Smooth muscle cell (in vitro differentiated cells): ENCODE data around the gene TOP3A. TPM values are rescaled to one million over a fixed set of nuclear protein-coding genes. Genes with fewer than 3 reads are reported as not detected.

Experiments
- DNase-seq: peaks from one replicate; lab custom pipeline; 2025; ENCODE audit not compliant: unreplicated experiment; lab: John Stamatoyannopoulos, UW
- H2AFZ ChIP-seq: fragments of 200-600 bp; sonication (generic); 2 replicates; pipeline ENCODE4 v1.6.0; 2016; ENCODE audit warnings: antibody characterized with exemption, low read depth, mild to moderate bottlenecking
- H3F3A ChIP-seq: fragments of 200-600 bp; sonication (generic); 2 replicates; pipeline ENCODE4 v1.6.0; 2017; ENCODE audit warnings: antibody characterized with exemption, low read depth
- H3K27ac ChIP-seq: fragments of 200-600 bp; sonication (generic); 2 replicates; pipeline ENCODE4 v1.5.1; 2016; ENCODE audit warnings: low read depth, mild to moderate bottlenecking
- H3K27me3 ChIP-seq: fragments of 200-600 bp; sonication (generic); 2 replicates; pipeline ENCODE4 v1.6.1; 2016; ENCODE audit warnings: low read depth, mild to moderate bottlenecking
- H3K36me3 ChIP-seq: fragments of 200-600 bp; sonication (generic); 2 replicates; pipeline ENCODE4 v1.5.1; 2016; ENCODE audit warnings: low read depth
- H3K4me1 ChIP-seq: fragments of 200-600 bp; sonication (generic); 2 replicates; pipeline ENCODE4 v1.5.1; 2016; ENCODE audit warnings: low read depth
- H3K4me2 ChIP-seq: fragments of 200-600 bp; sonication (generic); 2 replicates; pipeline ENCODE4 v1.6.0; 2016; ENCODE audit warnings: mild to moderate bottlenecking
- H3K4me3 ChIP-seq: fragments of 200-600 bp; sonication (generic); 2 replicates; pipeline ENCODE4 v1.5.1; 2016; ENCODE audit warnings: mild to moderate bottlenecking
- H3K79me2 ChIP-seq: fragments of 200-600 bp; sonication (generic); 2 replicates; pipeline ENCODE4 v1.6.0; 2016; ENCODE audit warnings: low read depth, mild to moderate bottlenecking
- H3K9ac ChIP-seq: fragments of 200-600 bp; sonication (generic); 2 replicates; pipeline ENCODE4 v1.6.0; 2016; ENCODE audit warnings: low read depth
- H3K9me3 ChIP-seq: fragments of 200-600 bp; sonication (generic); replicated peaks from 2 replicates; pipeline ENCODE4 v1.5.1; 2016; ENCODE audit warnings: low read depth
- H4K20me1 ChIP-seq: fragments of 200-600 bp; sonication (generic); 2 replicates; pipeline ENCODE4 v1.6.0; 2016; ENCODE audit warnings: low read depth
- CTCF ChIP-seq: fragments of 200-600 bp; sonication (generic); IDR thresholded peaks from 2 replicates; pipeline ENCODE4 v1.5.1; 2017; ENCODE audit warnings: borderline replicate concordance, mild to moderate bottlenecking, antibody characterized with exemption; ENCODE audit not compliant: insufficient read depth, poor library complexity, severe bottlenecking
- WGBS: methylation state at CpG from one replicate; pipeline ENCODE4 v1.1.7; 2016; ENCODE audit warnings: low lambda C conversion rate; 5-methylcytosine and 5-hydroxymethylcytosine counted together
- polyA plus RNA-seq: library from polyadenylated mRNA; unstranded; fragments of >200 nt; fragmentation: Nextera tagmentation; extraction: Ambion mirVana; gene quantifications from 2 replicates; pipeline ENCODE4 v1.2.1, GENCODE V29; 2016
- total RNA-seq: library from RNA; depleted of rRNA; stranded (reverse); fragments of >200 nt; gene quantifications from 2 replicates; pipeline ENCODE4 v1.2.3, GENCODE V29; 2014

TOP3A gene
- total and polyA plus RNA-seq, 2 experiments from 2014 or later: 14.6 to 40.9 TPM

GRCh38 chr17:18240449-18240848 lies 74.3 kb downstream of the TOP3A start:
- H3F3A ChIP-seq: no peaks in the 10 kb centered on the region
- no peak for DNase-seq
- no peak overlapping the region for H3K27ac ChIP-seq
- no peak for TF ChIP-seq CTCF
- no peaks in the 10 kb centered on the region for H3K36me3 ChIP-seq
- H3K4me1 ChIP-seq: no peaks in the 10 kb centered on the region
- no peak overlapping the region for H2AFZ ChIP-seq
- no peaks in the 10 kb centered on the region for H3K9me3 ChIP-seq
- H3K79me2 ChIP-seq: no peaks in the 10 kb centered on the region
- H3K27me3 ChIP-seq: no peaks in the 10 kb centered on the region
- 96% methylated on average over 19 of the region's 19 CpGs for WGBS
- no peak overlapping the region for H3K9ac ChIP-seq
- H3K4me3 ChIP-seq: no peak overlapping the region
- H3K4me2 ChIP-seq: no peak overlapping the region
- H4K20me1 ChIP-seq: peaks cover under 1% of the 10 kb centered on the region

GRCh38 chr17:18238299-18238698 lies 76.5 kb downstream of the TOP3A start:
- no peak overlapping the region for H3K9ac ChIP-seq
- no peak for TF ChIP-seq CTCF
- H3K79me2 ChIP-seq: no peaks in the 10 kb centered on the region
- H3K4me3 ChIP-seq: no peak overlapping the region
- no peak overlapping the region for H3K27ac ChIP-seq
- H2AFZ ChIP-seq: no peak overlapping the region
- peaks cover 9% of the 10 kb centered on the region for H4K20me1 ChIP-seq
- no peaks in the 10 kb centered on the region for H3F3A ChIP-seq
- WGBS: 94% methylated on average over 16 of the region's 18 CpGs
- H3K36me3 ChIP-seq: no peaks in the 10 kb centered on the region
- no peaks in the 10 kb centered on the region for H3K9me3 ChIP-seq
- no peak for DNase-seq
- no peaks in the 10 kb centered on the region for H3K4me1 ChIP-seq
- no peak overlapping the region for H3K4me2 ChIP-seq
- H3K27me3 ChIP-seq: no peaks in the 10 kb centered on the region

- no peak for TF ChIP-seq CTCF
- no peak overlapping the region for H3K9ac ChIP-seq
Measured at GRCh38 chr17:18237461-18237860, 77.3 kb downstream of the TOP3A start.

GRCh38 chr17:18236494-18236893 lies 78.3 kb downstream of the TOP3A start:
- no peak overlapping the region for H3K9ac ChIP-seq

More at GRCh38 chr17:18237461-18237860, 77.3 kb downstream of the TOP3A start:
- no peaks in the 10 kb centered on the region for H3K36me3 ChIP-seq
- no peak overlapping the region for H3K4me2 ChIP-seq
- no peak for DNase-seq
- no peak overlapping the region for H3K27ac ChIP-seq
- H3K9me3 ChIP-seq: no peaks in the 10 kb centered on the region
- no peak overlapping the region for H2AFZ ChIP-seq
- no peaks in the 10 kb centered on the region for H3K4me1 ChIP-seq
- 97% methylated on average over 20 of the region's 20 CpGs for WGBS
- H3K27me3 ChIP-seq: no peaks in the 10 kb centered on the region
- H3K79me2 ChIP-seq: no peaks in the 10 kb centered on the region
- H3K4me3 ChIP-seq: no peak overlapping the region
- peaks cover 17% of the 10 kb centered on the region for H4K20me1 ChIP-seq
- no peaks in the 10 kb centered on the region for H3F3A ChIP-seq

More at GRCh38 chr17:18236494-18236893, 78.3 kb downstream of the TOP3A start:
- WGBS: 95% methylated on average over 18 of the region's 18 CpGs
- Histone ChIP-seq H3F3A (no peaks in the 10 kb centered on the region), H3K27me3 (no peaks in the 10 kb centered on the region), H2AFZ (no peak overlapping the region), H4K20me1 (peaks cover 27% of the 10 kb centered on the region), H3K4me1 (peaks cover 2% of the 10 kb centered on the region), H3K27ac (no peak overlapping the region), H3K9me3 (no peaks in the 10 kb centered on the region), H3K4me2 (no peak overlapping the region), H3K36me3 (no peaks in the 10 kb centered on the region), H3K4me3 (no peak overlapping the region), H3K79me2 (peaks cover under 1% of the 10 kb centered on the region)
- no peak for TF ChIP-seq CTCF
- DNase-seq: no peak
